OCI-LY3 (cell line): ENCODE data around the gene SBNO2.

Source experiments
- H2AFZ ChIP-seq: fragments of 200-600, 300-600 bp; shearing (Covaris generic); 2 replicates; pipeline ENCODE4 v1.6.0; 2014; ENCODE audit warnings: antibody characterized with exemption, low read depth, low read length
- H3K27ac ChIP-seq: fragments of 200-600, 300-600 bp; sonication (generic); 2 replicates; pipeline ENCODE4 v1.5.1; 2014; ENCODE audit warnings: mild to moderate bottlenecking, low read length, moderate library complexity, mixed read lengths
- H3K27me3 ChIP-seq: fragments of 200-600, 300-600 bp; sonication (generic); 2 replicates; pipeline ENCODE4 v1.6.1; 2014; ENCODE audit warnings: low read depth, low read length, mixed read lengths
- H3K36me3 ChIP-seq: fragments of 200-600, 300-600 bp; sonication (generic); replicated peaks from 2 replicates; pipeline ENCODE3; 2014; ENCODE audit warnings: low read depth, low read length, mixed read lengths
- H3K4me1 ChIP-seq: fragments of 300-600, 200-600 bp; sonication (generic); 2 replicates; pipeline ENCODE4 v1.6.1; 2014; ENCODE audit warnings: low read length, mixed read lengths
- H3K4me2 ChIP-seq: fragments of 200-600, 300-600 bp; sonication (generic); 2 replicates; pipeline ENCODE4 v1.6.1; 2014; ENCODE audit warnings: low read length, mixed read lengths
- H3K4me3 ChIP-seq: fragments of 300-600, 200-600 bp; sonication (generic); 2 replicates; pipeline ENCODE4 v1.5.1; 2014; ENCODE audit warnings: antibody characterized with exemption, mild to moderate bottlenecking, low read length, moderate library complexity
- H3K79me2 ChIP-seq: fragments of 300-600, 200-600 bp; shearing (Covaris generic); 2 replicates; pipeline ENCODE4 v1.6.1; 2014; ENCODE audit warnings: mild to moderate bottlenecking, low read length, mixed read lengths
- H3K9ac ChIP-seq: fragments of 300-600, 200-600 bp; shearing (Covaris generic); 2 replicates; pipeline ENCODE4 v1.6.0; 2014; ENCODE audit warnings: mild to moderate bottlenecking, low read length, moderate library complexity
- H3K9me3 ChIP-seq: fragments of 200-600, 300-600 bp; shearing (Covaris generic); 2 replicates; pipeline ENCODE4 v1.6.1; 2014; ENCODE audit warnings: low read length, mixed read lengths; ENCODE audit not compliant: insufficient read depth
- H4K20me1 ChIP-seq: fragments of 200-600, 300-600 bp; sonication (generic); 2 replicates; pipeline ENCODE4 v1.6.1; 2016; ENCODE audit warnings: low read length, mixed read lengths; ENCODE audit not compliant: insufficient read depth
- EZH2phosphoT487 ChIP-seq: fragments of 200-600 bp; shearing (Covaris generic); IDR thresholded peaks from 2 replicates; pipeline ENCODE4 v1.6.1; 2018; ENCODE audit warnings: antibody characterized with exemption, mixed run types, low read depth
- TF ChIP-seq, protein P1 (sequence below): fragments of 200-600, 300-600 bp; sonication (generic); IDR thresholded peaks from 2 replicates; pipeline ENCODE4 v1.5.1; 2014; ENCODE audit warnings: antibody characterized with exemption, low read length, low read depth

The SBNO2 gene

GRCh38 chr19:1128106-1128505, 46.0 kb downstream of the SBNO2 start:
- H3K36me3 ChIP-seq, result peaks cover 28% of the 10 kb centered on the region
- peaks cover 29% of the 10 kb centered on the region; the same call in 1 of the 2 replicates for H3K79me2 ChIP-seq
- H3K4me3 ChIP-seq, result no peak overlapping the region
- peaks cover 22% of the 10 kb centered on the region for H3K4me1 ChIP-seq
- no peaks in the 10 kb centered on the region for H3K9me3 ChIP-seq
- H4K20me1 ChIP-seq, result peaks cover 25% of the 10 kb centered on the region; the same call in 1 of the 2 replicates
- no peak overlapping the region for H3K4me2 ChIP-seq
- TF ChIP-seq EZH2phosphoT487, result no peak
- TF ChIP-seq, protein P1, sequence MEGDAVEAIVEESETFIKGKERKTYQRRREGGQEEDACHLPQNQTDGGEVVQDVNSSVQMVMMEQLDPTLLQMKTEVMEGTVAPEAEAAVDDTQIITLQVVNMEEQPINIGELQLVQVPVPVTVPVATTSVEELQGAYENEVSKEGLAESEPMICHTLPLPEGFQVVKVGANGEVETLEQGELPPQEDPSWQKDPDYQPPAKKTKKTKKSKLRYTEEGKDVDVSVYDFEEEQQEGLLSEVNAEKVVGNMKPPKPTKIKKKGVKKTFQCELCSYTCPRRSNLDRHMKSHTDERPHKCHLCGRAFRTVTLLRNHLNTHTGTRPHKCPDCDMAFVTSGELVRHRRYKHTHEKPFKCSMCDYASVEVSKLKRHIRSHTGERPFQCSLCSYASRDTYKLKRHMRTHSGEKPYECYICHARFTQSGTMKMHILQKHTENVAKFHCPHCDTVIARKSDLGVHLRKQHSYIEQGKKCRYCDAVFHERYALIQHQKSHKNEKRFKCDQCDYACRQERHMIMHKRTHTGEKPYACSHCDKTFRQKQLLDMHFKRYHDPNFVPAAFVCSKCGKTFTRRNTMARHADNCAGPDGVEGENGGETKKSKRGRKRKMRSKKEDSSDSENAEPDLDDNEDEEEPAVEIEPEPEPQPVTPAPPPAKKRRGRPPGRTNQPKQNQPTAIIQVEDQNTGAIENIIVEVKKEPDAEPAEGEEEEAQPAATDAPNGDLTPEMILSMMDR, result no peak
- no peak overlapping the region for H3K9ac ChIP-seq
- no peak overlapping the region for H2AFZ ChIP-seq
- no peak overlapping the region for H3K27ac ChIP-seq
- no peaks in the 10 kb centered on the region for H3K27me3 ChIP-seq

- H4K20me1 ChIP-seq, result peaks cover 29% of the 10 kb centered on the region; the same call in 1 of the 2 replicates
- H3K9me3 ChIP-seq, result no peaks in the 10 kb centered on the region
- H2AFZ ChIP-seq, result no peak overlapping the region
- peaks cover 27% of the 10 kb centered on the region; the same call in 1 of the 2 replicates for H3K79me2 ChIP-seq
- no peak for TF ChIP-seq EZH2phosphoT487
- TF ChIP-seq, protein P1, result no peak
- peaks cover 13% of the 10 kb centered on the region for H3K4me1 ChIP-seq
- no peaks in the 10 kb centered on the region for H3K27me3 ChIP-seq
- H3K9ac ChIP-seq, result no peak overlapping the region
- no peak overlapping the region for H3K27ac ChIP-seq
- H3K36me3 ChIP-seq, result peaks cover 36% of the 10 kb centered on the region
- no peak overlapping the region for H3K4me3 ChIP-seq
- H3K4me2 ChIP-seq, result no peak overlapping the region
Measured at GRCh38 chr19:1126984-1127760, 46.9 kb downstream of the SBNO2 start.

DNA sequence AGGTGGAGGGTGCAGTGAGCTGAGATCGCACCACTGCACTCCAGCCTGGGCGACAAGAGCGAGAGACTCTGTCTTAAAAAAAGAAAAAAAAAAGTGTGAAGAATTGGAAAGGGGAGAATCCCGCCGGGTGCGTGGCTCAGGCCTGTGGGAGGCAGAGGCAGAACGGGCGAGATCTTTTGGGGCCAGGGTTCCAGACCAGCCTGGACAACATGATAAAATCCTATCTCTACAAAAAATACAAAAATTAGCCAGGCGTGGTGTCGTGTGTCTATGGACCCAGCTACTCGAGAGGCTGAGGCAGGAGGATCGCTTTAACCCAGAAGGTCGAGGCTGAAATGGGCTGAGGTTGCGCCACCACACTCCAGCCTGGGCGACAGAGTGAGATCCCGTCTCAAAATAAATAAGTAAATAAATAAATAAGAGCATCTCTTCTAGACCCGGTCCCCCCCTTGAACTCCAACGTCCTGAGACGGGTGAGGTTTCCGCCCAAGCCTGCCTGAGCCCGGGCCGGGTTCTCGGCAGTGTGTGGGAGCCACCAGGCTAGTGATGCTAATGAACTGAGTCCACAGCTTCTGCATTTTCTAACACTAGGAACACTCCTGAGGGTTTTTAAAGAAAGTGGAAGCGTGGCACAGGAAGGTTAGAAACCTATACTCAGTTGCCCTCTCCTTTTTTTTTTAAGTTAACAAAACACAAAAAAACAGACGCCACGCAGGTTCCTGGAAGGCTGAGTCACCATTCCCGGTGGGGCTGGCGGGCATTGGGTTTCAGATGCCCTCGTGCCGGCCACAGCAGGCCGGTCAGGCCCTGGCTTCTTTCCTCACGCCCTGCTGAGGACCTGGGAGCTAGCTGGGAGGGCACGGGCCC, 48.2 kb downstream of the SBNO2 start:
- H3K4me3 ChIP-seq, result no peak overlapping the region
- peaks cover 48% of the 10 kb centered on the region for H3K36me3 ChIP-seq
- peaks cover 20% of the 10 kb centered on the region; the same call in 1 of the 2 replicates for H4K20me1 ChIP-seq
- H3K4me2 ChIP-seq, result no peak overlapping the region
- no peak overlapping the region for H3K9ac ChIP-seq
- H3K27me3 ChIP-seq, result no peaks in the 10 kb centered on the region
- no peaks in the 10 kb centered on the region for H3K9me3 ChIP-seq
- H3K4me1 ChIP-seq, result peaks cover 4% of the 10 kb centered on the region
- peaks cover 17% of the 10 kb centered on the region; the same call in 1 of the 2 replicates for H3K79me2 ChIP-seq
- no peak overlapping the region for H3K27ac ChIP-seq
- TF ChIP-seq, protein P1, result no peak
- no peak for TF ChIP-seq EZH2phosphoT487
- H2AFZ ChIP-seq, result no peak overlapping the region
